MM.1S (cell line): ENCODE data around the gene CHPF.

Source experiments
- CTCF ChIP-seq: fragments of 300-600 bp; sonication (generic); IDR thresholded peaks from 2 replicates; pipeline ENCODE4 v1.5.1; 2016; ENCODE audit warnings: antibody characterized with exemption, low read length, mixed read lengths
- EZH2 ChIP-seq: fragments of 300-600 bp; sonication (generic); optimal IDR thresholded peaks from 2 replicates; pipeline ENCODE3; 2017; ENCODE audit warnings: low read depth, mild to moderate bottlenecking, antibody characterized with exemption, low read length, mixed read lengths
- EZH2phosphoT487 ChIP-seq: fragments of 300-600 bp; sonication (generic); IDR thresholded peaks from 2 replicates; pipeline ENCODE4 v1.6.1; 2018; ENCODE audit warnings: antibody characterized with exemption, low read length

- no peak for TF ChIP-seq CTCF
- no peak for TF ChIP-seq EZH2
- no peak for TF ChIP-seq EZH2phosphoT487
Observed at GRCh38 chr2:219514196-219514761, 29.3 kb downstream of the CHPF start, which contains the start of gene ASIC4.
